SU-DHL-6 (cell line): Measurements from ENCODE around the gene CCNL1.

Source experiments
- EZH2phosphoT487 ChIP-seq: fragments of 200-600 bp; sonication (generic), shearing (Covaris generic); conservative IDR thresholded peaks from 2 replicates; pipeline ENCODE4 v1.6.1; 2018; ENCODE audit warnings: mild to moderate bottlenecking, antibody characterized with exemption, low read length, moderate library complexity, mixed read lengths
- TF ChIP-seq, protein P1 (sequence below): fragments of 200-600 bp; sonication (generic); IDR thresholded peaks from one replicate; pipeline ENCODE4 v1.5.1; 2017; ENCODE audit warnings: antibody characterized with exemption, mild to moderate bottlenecking, low read length, moderate library complexity; ENCODE audit not compliant: insufficient read depth, poor library complexity, severe bottlenecking

DNA sequence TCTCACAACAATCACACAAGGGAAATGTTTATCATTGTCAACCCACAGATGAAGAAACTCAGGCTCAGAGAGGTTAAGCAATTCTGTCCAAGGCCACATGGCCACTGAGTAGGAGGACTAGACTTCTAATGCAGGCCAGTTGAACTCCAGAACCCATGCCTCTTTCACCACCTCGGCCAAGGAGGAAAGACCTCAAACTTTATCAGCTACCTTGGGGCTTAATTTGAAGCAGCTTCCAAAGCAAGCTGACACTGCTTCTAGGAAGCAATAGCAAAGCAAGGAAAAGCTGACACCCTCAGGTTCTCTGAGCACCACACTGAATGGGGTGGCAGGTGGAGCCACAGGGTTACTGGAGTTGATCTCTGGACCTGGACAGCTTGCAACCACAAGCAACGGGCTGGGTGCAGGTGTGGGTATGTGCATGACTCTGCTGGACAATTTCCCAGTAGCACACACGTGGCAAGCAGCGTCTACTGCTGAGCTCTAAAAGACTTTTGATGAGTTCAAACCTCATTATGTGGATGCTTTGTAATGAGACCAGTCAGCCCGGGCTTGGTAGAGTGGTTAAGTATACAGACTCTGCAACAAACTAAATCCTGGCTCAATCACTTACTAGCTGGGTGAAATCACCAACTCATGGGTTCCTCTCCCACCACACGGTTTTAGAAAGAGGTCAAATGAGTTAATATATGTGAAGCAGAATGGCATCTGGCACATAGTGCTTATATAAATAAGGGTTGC lies 23.1 kb downstream of the CCNL1 start:
- TF ChIP-seq, protein P1, sequence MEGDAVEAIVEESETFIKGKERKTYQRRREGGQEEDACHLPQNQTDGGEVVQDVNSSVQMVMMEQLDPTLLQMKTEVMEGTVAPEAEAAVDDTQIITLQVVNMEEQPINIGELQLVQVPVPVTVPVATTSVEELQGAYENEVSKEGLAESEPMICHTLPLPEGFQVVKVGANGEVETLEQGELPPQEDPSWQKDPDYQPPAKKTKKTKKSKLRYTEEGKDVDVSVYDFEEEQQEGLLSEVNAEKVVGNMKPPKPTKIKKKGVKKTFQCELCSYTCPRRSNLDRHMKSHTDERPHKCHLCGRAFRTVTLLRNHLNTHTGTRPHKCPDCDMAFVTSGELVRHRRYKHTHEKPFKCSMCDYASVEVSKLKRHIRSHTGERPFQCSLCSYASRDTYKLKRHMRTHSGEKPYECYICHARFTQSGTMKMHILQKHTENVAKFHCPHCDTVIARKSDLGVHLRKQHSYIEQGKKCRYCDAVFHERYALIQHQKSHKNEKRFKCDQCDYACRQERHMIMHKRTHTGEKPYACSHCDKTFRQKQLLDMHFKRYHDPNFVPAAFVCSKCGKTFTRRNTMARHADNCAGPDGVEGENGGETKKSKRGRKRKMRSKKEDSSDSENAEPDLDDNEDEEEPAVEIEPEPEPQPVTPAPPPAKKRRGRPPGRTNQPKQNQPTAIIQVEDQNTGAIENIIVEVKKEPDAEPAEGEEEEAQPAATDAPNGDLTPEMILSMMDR: no peak
- no peak for TF ChIP-seq EZH2phosphoT487
